Natural killer cell (primary cell): Measurements from ENCODE around the gene CDK12. TPM values are rescaled to one million over a fixed set of nuclear protein-coding genes. Genes with fewer than 3 reads are reported as not detected.
"Not testable (repeated sequence)": the region's sequence is repeated elsewhere in the genome, so short reads cannot be mapped to it uniquely, and the experiment has no call there.

Experiments
- ATAC-seq, 3 donors: fragments of 150-1000 bp in 2 of 3; fragments of 200-7000 bp in 1 of 3; cut with Tn5 transposase; 1 replicate in 1 of 3; 2 replicates in 2 of 3; pipeline ENCODE4 v1.10.0; 2021; ENCODE audit warnings: mild to moderate bottlenecking in 2 of 3, moderate library complexity in 2 of 3
- DNase-seq, 2 donors: peaks; one replicate each; pipeline versions ENCODE4 v3.0.0 to v3.0.0-alpha.2; 2013 to 2021; ENCODE audit warnings: mixed read lengths in 1 of 2
- H3K27ac ChIP-seq: one replicate; pipeline ENCODE4 v1.5.1; 2013; ENCODE audit warnings: mild to moderate bottlenecking, low read length
- H3K27me3 ChIP-seq: one replicate; pipeline ENCODE4 v1.6.1; 2013; ENCODE audit warnings: low read length; ENCODE audit not compliant: control insufficient read depth, insufficient read depth
- H3K36me3 ChIP-seq: one replicate; pipeline ENCODE4 v1.6.1; 2013; ENCODE audit warnings: low read length; ENCODE audit not compliant: control insufficient read depth, insufficient read depth
- H3K4me1 ChIP-seq: one replicate; pipeline ENCODE4 v1.6.1; 2013; ENCODE audit warnings: low read length; ENCODE audit not compliant: control insufficient read depth, insufficient read depth
- H3K4me3 ChIP-seq: one replicate; pipeline ENCODE4 v1.5.1; 2013; ENCODE audit warnings: low read length
- H3K9me3 ChIP-seq: one replicate; pipeline ENCODE4 v1.6.1; 2013; ENCODE audit warnings: low read length; ENCODE audit not compliant: control insufficient read depth, insufficient read depth
- H3K27ac Mint-ChIP-seq, 2 donors: one replicate each; pipeline ENCODE4 v1.8.0; 2022; ENCODE audit warnings: mild to moderate bottlenecking in 2 of 2, mixed read lengths in 2 of 2, moderate library complexity in 1 of 2
- H3K27me3 Mint-ChIP-seq, 2 donors: one replicate each; pipeline ENCODE4 v1.8.0; 2022; ENCODE audit warnings: low read depth in 2 of 2, mixed read lengths in 2 of 2
- H3K36me3 Mint-ChIP-seq: one replicate; pipeline ENCODE4 v1.8.0; 2022; ENCODE audit warnings: mixed read lengths
- H3K4me1 Mint-ChIP-seq, 2 donors: one replicate each; pipeline ENCODE4 v1.8.0; 2022; ENCODE audit warnings: mixed read lengths in 2 of 2
- H3K4me3 Mint-ChIP-seq: one replicate; pipeline ENCODE4 v1.8.0; 2022; ENCODE audit warnings: mild to moderate bottlenecking, moderate library complexity, mixed read lengths
- H3K9me3 Mint-ChIP-seq, 2 donors: one replicate each; pipeline ENCODE4 v1.8.0; 2022; ENCODE audit warnings: mixed read lengths in 2 of 2
- WGBS: methylation state at CpG from one replicate; pipeline ENCODE4 v1.1.7; 2013; ENCODE audit warnings: missing lambda C conversion rate; ENCODE audit not compliant: insufficient coverage; 5-methylcytosine and 5-hydroxymethylcytosine counted together
- intact Hi-C: fragments of 100-400 bp; cut with micrococcal nuclease; formaldehyde crosslinking; loops from one replicate; pipeline ENCODE4 v1.14.2; 2022
- total RNA-seq, 4 donors: library from RNA; stranded (reverse); fragments of 120-200 nt in 1 of 4; gene quantifications; one replicate each; pipeline versions ENCODE4 v1.2.3 to v1.2.4, GENCODE V29; 2013 to 2022
- TF ChIP-seq, protein P1 (sequence below): fragments of 200-600 bp; IDR thresholded peaks from one replicate; pipeline ENCODE4 v1.8.0; 2022; ENCODE audit warnings: antibody characterized with exemption

The CDK12 gene
- total RNA-seq, 3 donors from 2014 or later (not counting 1 experiment from before 2014, with no cell fraction given) = 119 to 129 (median 124) TPM

DNA sequence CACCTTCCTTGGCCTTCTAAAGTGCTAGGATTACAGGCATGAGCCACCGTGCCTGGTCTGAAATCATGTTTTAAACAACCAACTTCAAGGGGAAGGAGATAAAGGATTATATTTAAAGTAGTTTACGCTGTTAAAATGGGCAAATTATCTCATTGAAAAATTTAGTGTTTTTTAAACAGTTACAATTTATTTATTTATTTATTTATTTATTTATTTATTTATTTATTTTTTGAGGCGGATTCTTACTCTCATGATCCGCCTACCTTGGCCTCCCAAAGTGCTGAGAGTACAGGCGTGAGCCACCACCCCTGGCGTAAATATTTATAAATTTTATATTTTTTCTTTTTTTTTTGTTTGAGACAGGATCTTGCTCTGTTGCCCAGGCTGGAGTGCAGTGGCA is 22.2 kb downstream of the CDK12 start:
- no peaks in the 10 kb centered on the region for H3K9me3 ChIP-seq
- TF ChIP-seq, protein P1, sequence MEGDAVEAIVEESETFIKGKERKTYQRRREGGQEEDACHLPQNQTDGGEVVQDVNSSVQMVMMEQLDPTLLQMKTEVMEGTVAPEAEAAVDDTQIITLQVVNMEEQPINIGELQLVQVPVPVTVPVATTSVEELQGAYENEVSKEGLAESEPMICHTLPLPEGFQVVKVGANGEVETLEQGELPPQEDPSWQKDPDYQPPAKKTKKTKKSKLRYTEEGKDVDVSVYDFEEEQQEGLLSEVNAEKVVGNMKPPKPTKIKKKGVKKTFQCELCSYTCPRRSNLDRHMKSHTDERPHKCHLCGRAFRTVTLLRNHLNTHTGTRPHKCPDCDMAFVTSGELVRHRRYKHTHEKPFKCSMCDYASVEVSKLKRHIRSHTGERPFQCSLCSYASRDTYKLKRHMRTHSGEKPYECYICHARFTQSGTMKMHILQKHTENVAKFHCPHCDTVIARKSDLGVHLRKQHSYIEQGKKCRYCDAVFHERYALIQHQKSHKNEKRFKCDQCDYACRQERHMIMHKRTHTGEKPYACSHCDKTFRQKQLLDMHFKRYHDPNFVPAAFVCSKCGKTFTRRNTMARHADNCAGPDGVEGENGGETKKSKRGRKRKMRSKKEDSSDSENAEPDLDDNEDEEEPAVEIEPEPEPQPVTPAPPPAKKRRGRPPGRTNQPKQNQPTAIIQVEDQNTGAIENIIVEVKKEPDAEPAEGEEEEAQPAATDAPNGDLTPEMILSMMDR = no peak
- Mint-ChIP-seq H3K4me3 (no peak overlapping the region), H3K36me3 (no peaks in the 10 kb centered on the region), H3K27ac (no peak overlapping the region), H3K4me1 (peaks cover 0 to 5% of the 10 kb centered on the region in 2 donors), H3K9me3 (no peaks in the 10 kb centered on the region), H3K27me3 (no peaks in the 10 kb centered on the region)
- DNase-seq (no peak), ATAC-seq (no peak)
- intact Hi-C loops = no loop called here
- H3K27ac ChIP-seq = no peak overlapping the region
- no peak overlapping the region for H3K4me3 ChIP-seq
- H3K27me3 ChIP-seq = no peaks in the 10 kb centered on the region
- no CpG with 5 or more reads among the region's 6 CpGs for WGBS
- H3K36me3 ChIP-seq = peaks cover 14% of the 10 kb centered on the region
- no peaks in the 10 kb centered on the region for H3K4me1 ChIP-seq

DNA sequence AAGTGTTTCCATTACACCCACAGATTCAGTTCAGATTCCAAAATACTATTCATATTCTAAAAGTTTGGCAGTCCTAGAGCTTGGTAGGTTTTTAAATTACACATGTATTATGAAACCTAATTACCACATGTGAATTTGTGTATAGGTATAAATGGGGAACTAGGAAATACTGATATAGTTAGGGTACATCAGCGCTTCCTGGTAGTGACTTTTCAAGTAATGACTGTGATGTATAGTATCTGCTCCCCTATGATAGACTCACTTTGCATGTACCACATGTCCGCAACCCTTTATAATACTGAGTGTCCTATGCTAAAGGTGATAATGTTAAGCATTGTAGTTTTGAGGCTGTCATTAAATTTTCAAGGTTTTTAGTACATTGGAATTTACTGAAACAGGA is 22.9 kb downstream of the CDK12 start:
- no peak for ATAC-seq
- intact Hi-C loops = no loop called here
- WGBS = 86% methylated on average over 1 of the region's 2 CpGs
- Histone ChIP-seq H3K9me3 (no peaks in the 10 kb centered on the region), H3K27ac (no peak overlapping the region), H3K4me1 (no peaks in the 10 kb centered on the region), H3K36me3 (peaks cover 11% of the 10 kb centered on the region), H3K27me3 (no peaks in the 10 kb centered on the region), H3K4me3 (no peak overlapping the region)
- no peaks in the 10 kb centered on the region for H3K36me3 Mint-ChIP-seq
- no peaks in the 10 kb centered on the region for H3K9me3 Mint-ChIP-seq
- H3K27ac Mint-ChIP-seq = no peak overlapping the region
- no peak overlapping the region for H3K4me3 Mint-ChIP-seq
- TF ChIP-seq, protein P1 = no peak
- H3K4me1 Mint-ChIP-seq = peaks cover 0 to 5% of the 10 kb centered on the region in 2 donors
- no peaks in the 10 kb centered on the region for H3K27me3 Mint-ChIP-seq
- no peak for DNase-seq

DNA sequence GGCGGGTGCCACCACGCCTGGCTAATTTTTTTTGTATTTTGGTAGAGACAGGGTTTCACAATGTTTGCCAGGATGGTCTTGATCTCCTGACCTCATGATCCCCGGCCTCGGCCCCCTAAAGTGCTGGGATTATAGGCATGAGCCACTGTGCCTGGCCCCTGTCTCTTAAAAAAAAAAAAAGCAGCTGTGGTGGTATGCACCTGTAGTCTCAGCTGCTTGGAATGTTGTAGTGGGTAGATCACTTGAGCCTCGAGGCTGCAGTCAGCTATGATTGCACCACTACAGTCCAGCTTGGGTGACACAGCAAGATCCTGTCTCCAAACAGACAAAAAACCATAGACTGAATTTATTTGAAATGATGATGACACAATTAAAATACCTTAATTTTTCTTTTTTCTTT is 24.3 kb downstream of the CDK12 start:
- intact Hi-C loops = no loop called here

DNA sequence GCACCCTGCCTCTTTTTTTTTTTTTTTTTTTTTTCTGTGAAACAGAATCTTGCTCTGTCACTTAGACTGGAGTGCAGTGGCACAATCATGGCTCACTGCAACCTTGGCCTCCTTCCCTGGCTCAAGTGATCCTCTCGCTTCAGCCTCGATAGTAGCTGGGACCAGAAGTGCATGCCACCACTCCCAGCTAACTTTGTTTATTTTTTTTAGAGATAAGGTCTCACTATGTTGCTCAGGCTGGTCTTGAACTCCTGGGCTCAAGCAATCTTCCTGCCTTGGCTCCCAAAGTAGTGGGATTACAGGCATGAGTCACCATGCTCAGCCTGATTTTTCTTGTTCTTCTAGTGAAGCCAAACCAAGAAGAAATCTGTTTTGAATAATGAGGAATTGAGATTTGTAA is 25.0 kb downstream of the CDK12 start:
- H3K9me3 ChIP-seq = no peaks in the 10 kb centered on the region
- no peak for DNase-seq

More for the DNA sequence above, 24.3 kb downstream of the CDK12 start:
- Mint-ChIP-seq H3K27ac (no peak overlapping the region), H3K27me3 (no peaks in the 10 kb centered on the region), H3K4me3 (no peak overlapping the region), H3K36me3 (peaks cover 3% of the 10 kb centered on the region), H3K9me3 (no peaks in the 10 kb centered on the region), H3K4me1 (peaks cover 0 to 5% of the 10 kb centered on the region in 2 donors)
- Histone ChIP-seq H3K4me1 (no peaks in the 10 kb centered on the region), H3K27me3 (no peaks in the 10 kb centered on the region), H3K36me3 (peaks cover 14% of the 10 kb centered on the region), H3K4me3 (no peak overlapping the region), H3K27ac (no peak overlapping the region), H3K9me3 (no peaks in the 10 kb centered on the region)
- ATAC-seq = no peak
- no peak for DNase-seq
- TF ChIP-seq, protein P1 = no peak
- 92% methylated on average over 5 of the region's 5 CpGs for WGBS

DNA sequence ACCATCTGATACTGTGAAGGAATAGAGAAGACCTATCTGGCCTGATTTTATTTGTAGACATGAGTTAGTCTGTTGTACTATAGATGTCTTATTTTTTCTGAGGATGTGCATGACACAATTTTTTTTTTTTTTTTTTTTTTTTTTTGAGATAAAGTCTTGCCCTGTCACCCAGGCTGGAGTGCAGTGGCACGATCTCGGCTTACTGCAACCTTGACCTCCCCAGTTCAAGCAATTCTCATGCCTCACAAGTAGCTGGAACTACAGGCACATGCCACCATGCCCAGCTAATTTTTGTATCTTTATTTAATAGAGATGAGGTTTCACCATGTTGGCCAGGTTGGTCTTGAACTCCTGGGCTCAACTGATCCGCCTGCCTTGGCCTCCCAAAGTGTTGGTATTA is 26.2 kb downstream of the CDK12 start:
- H3K27me3 Mint-ChIP-seq, intact Hi-C loops, H3K4me1 ChIP-seq, H3K36me3 Mint-ChIP-seq, H3K27me3 ChIP-seq, H3K9me3 ChIP-seq, H3K4me3 Mint-ChIP-seq, H3K9me3 Mint-ChIP-seq, H3K27ac ChIP-seq, DNase-seq, H3K4me3 ChIP-seq, ATAC-seq, H3K27ac Mint-ChIP-seq, H3K4me1 Mint-ChIP-seq: not testable (repeated sequence)
- H3K36me3 ChIP-seq = peaks cover 25% of the 10 kb centered on the region
- 100% methylated on average over 1 of the region's 3 CpGs for WGBS

More for the DNA sequence above, 25.0 kb downstream of the CDK12 start:
- no peak overlapping the region for H3K4me3 ChIP-seq
- H3K4me1 Mint-ChIP-seq = peaks cover 0 to 5% of the 10 kb centered on the region in 2 donors
- no peaks in the 10 kb centered on the region for H3K27me3 Mint-ChIP-seq
- WGBS = 92% methylated on average over 2 of the region's 2 CpGs
- ATAC-seq = no peak
- H3K9me3 Mint-ChIP-seq = no peaks in the 10 kb centered on the region
- no peak overlapping the region for H3K27ac ChIP-seq
- H3K36me3 Mint-ChIP-seq = peaks cover 5% of the 10 kb centered on the region
- no peak overlapping the region for H3K27ac Mint-ChIP-seq
- TF ChIP-seq, protein P1 = no peak
- no peaks in the 10 kb centered on the region for H3K27me3 ChIP-seq
- H3K36me3 ChIP-seq = peaks cover 19% of the 10 kb centered on the region
- no peak overlapping the region for H3K4me3 Mint-ChIP-seq
- intact Hi-C loops = no loop called here
- no peaks in the 10 kb centered on the region for H3K4me1 ChIP-seq
